ENCODE measurements around the gene UMODL1.

UMODL1 gene

DNA sequence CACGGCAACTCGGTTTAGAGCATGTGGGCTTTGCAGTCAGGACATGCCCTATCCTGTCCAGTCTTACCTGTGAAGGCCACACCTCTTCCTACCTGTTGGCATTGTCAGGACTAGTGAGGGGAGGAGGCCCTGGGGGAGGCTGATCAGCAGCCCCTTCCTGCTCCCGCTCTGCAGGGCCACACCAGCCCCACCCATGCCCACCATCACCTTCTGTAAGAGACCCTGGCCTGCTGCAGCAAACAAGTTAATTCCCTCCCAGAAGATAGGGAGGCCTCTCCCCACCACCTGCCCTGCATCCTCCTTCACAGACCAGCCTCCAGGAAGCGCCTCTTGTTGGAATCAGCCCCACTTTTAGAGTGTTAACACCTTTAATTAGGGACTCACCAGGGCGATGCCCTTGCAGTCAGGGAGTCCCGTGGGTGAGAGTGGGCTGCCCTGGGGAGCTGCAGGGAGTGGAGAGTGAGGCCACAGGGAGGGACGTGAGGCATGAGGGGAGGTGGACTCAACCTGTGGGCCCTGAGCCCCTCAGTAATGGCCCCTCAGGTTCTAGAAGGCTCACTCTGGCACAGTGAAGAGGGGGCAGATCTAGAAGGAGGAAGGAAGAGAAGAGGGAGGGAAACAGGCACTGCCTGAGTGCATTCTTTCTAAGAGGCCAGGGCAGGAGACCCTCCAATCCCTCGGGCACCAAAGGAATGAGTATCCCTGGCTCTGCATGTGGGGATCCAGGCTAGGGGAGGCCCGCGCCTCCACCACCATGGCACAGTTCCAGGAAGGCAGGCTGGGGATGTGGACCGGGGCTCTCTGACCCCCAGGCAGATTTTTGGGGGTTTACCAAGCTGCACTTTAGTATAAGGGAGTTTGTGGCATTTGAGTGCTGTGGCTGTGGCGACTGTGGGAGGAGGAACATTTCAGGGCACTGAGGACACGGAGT, 8.2 kb downstream of the UMODL1 start:
- no peak for DNase-seq

DNA sequence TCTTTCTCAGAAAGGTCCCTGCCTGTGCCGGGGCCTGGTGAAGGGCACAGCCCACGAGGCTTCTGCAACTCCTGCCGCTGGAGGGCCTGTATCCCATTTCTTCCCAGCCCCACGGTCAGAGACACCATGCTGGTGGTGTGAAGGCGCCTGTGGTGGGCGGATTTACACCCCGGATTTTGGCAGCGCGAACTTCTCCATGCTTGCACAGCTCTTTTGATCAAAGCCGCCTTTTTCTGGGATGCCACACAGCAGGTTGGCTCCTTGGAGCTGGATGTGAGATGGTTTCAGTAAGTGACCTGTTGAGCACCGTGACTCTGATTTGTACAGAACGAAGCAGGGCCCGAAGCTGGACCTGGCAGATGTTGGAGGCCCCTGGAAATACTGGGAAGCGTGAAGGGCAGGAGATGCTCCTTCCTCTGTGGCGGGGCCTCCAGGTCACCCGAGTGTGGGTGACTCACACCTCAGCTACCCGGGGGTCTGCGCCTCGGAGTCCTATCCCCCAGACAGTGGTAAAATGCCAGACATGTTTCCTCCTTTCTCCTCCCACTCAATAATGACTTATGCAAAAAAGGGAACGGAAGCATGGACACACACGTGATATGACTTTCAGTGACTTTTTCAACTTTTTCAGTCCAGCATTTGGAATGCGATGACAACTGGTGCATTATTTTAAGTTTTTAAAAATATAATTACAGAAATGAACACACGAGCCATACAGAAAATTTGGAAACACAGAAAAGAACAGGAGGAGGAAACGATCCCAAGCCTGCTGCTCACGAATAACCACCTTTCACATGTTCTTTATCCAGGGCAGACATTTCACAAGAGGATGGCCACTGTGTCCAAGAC, 9.0 kb downstream of the UMODL1 start:
- DNase-seq: peak; percentile 79

DNA sequence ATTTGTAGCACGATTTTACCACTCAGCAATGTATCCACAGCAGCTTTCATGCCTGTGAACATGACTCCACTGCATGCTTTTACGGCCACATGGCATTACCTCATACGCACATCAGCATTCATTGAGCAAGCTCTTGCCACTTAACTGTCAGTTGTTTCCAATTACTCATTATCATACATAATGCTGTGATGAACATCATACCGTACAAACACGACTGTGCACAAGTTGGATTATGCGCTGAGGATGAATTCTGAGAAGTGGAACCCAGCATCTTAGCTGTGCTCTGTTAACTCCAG, 9.6 kb downstream of the UMODL1 start:
- DNase-seq: peak; percentile 89

DNA sequence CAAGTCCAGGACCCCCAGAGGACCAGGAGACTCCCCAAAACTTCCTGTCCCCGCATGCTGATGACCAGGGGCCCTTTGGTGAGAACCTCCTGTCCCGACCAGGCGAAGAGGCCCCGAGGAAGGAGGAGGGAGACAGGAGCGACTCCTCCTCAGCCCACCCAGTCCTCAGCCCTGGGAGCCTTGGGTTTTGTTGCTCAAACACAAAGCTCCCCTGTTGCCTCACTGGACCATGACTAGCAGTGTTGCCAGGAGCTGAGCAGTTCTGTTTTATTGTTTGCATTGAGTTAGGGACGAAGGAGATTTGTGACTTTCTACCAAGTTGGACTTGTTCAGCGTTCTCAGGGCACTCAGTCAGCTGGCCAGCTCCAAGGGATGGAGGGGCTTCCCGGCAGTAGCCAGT, 10.0 kb downstream of the UMODL1 start:
- no peak for DNase-seq

- peak; percentile 15 for DNase-seq
Measured at GRCh38 chr21:42081931-42082381, 10.8 kb downstream of the UMODL1 start.

DNA sequence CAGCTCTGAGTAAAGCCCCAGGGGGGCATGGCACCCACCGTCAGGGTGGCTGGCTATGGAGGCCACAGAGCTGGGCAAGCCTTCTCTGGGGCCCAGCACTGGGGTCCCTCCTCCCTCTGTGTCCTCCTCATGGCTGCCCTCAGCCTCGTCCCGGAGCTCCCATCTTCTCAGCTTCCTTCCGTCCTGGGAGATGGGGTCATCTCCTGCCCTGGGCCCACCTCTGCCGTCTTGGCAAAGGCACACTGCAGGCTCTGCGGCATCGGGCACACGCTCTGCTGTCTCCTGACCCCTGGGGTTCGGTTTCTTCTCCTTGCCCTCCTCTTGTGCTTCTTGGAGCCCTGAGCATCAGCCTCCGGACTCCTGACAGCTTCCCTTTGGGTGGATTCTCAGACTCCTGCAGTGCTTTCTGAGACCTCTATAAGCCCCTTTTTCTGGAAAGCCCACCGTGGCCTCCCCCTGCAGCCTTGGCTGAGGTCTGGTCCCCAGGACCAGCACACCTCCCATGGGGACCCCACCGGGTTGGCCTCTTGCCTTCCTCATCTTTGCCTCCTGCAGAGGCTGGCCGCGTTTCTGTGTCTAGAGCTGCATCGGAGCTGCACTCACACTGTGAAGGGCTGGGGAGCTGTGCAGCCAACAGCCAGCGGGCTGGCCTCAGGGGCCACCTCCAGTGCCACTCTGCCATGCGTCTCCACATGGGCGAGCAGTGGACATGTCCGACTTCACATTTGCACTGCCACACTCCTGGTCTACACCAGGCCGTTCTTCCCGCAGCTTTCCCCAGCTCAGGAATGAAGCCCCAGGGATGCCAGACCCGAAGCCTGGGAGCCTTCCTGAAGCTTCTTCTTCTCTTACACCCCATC, 11.6 kb downstream of the UMODL1 start:
- DNase-seq: no peak

GRCh38 chr21:42083361-42083690, 12.2 kb downstream of the UMODL1 start:
- DNase-seq: no peak

GRCh38 chr21:42084079-42084478, 13.0 kb downstream of the UMODL1 start:
- no peak for DNase-seq

GRCh38 chr21:42085246-42086077, 14.3 kb downstream of the UMODL1 start:
- no peak for DNase-seq

GRCh38 chr21:42086969-42087368, 15.9 kb downstream of the UMODL1 start:
- DNase-seq: no peak

- DNase-seq: no peak
Measured at GRCh38 chr21:42088148-42088547, 17.0 kb downstream of the UMODL1 start.

DNA sequence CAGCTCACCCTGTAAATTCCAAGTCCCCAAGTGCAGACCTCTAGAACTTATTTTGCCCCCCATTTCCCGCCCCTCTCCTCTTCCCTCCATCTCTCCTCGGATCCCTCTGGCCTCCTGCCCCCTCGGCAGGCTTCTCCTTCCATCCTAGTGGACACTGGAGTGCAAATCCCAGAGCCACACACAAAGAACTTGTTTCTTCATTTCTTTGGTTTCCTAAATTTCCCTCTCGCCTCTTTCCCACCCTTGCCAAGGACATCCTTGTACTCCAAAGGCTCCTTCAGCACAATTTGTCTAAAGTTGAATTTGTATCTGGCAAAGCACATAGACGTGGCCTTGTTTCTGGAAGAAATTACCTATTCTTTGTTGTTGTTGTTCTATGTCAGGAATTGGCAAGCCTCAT, 17.5 kb downstream of the UMODL1 start:
- no peak for DNase-seq

DNA sequence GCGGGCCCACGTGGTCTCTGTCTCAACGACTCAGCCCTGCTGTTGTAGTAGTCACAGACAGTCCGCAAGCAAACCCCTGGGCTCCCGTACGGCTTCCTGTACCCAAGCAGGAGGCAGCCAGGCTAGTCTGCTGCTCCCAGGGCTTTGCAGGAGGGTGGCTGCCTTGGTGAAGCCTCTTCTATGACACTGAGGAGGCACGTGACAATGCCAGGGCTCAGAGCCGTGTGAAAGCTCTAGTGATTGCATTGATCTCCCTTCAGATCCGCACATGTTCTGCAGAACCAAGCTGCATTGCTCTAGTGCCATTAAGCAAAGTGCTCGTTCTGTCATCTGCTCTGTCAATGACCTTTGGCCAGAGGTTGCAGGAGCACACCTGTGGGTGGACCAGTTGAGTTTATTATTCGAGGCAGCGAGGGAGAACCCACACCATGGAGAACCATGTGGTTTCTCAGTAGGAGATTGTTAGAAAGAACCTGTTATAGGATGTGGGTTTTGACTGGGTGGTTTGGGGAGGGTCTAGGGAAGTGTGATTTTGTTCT, 18.0 kb downstream of the UMODL1 start:
- no peak for DNase-seq

DNA sequence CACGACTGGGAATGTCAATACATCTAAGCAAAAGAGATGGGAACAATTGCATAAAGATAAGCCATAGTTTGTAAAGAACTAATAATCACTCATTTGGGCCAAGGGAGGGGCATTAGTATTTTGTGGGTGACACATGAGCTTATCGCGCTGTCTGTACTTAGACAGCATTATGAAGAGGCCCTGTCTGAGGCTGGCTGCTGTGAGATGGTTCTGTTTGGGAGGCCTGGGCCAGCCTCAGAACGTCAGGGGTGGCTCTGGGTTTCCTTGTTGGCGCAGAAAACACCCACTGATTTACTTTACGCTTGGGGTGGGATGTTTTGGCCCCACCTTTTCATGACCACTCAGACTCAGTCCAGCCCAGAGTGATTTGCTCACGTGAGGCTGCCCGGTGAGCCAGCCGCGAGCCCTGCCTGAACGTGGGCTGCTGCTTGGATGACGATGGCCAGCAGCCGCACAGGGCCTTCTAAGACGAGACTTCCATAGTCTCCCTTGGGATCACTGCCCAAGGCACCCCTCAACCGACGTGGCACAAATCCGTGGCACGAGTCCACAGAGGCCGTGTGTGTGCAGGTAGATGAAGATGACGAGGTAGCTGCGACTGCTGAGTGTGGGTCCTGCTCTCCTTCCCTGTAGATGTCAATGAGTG, 18.7 kb downstream of the UMODL1 start:
- DNase-seq: no peak

DNA sequence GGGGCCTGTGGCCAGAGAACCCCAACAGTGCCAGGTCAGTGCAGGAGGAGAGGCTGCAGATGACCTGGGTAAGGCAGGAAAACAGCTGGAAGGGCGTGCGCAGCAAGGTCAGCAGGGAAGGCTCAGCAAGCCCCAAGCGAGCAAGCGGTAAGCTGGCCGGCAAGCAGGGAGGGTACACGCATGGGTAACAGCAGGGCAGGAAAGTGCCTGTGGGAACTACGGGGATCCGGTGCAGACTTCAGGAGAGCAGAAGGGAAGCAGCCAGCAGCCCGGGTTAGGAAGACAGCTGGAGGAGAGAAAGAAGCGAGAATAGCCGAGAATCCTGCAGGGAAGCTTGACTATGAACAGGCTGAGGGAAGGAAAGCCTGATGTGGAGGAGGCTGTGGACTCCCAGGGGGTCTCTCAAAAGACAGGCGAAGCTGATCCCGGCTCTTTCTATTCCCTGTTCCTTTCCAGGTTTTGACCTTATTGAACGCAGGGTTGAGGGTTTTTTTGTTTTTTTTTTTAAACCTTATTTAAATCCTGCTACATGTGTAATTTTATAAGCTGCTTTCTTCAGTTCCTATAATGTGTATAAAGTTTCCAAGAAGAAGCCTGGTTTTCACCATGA, 20.9 kb downstream of the UMODL1 start:
- peak; percentile 9 for DNase-seq

GRCh38 chr21:42092771-42093170, 21.7 kb downstream of the UMODL1 start:
- DNase-seq: no peak

- DNase-seq: peak; percentile 51
Measured at GRCh38 chr21:42093186-42093585, 22.1 kb downstream of the UMODL1 start.

GRCh38 chr21:42093991-42094421, 22.9 kb downstream of the UMODL1 start:
- DNase-seq: peak; percentile 89

DNA sequence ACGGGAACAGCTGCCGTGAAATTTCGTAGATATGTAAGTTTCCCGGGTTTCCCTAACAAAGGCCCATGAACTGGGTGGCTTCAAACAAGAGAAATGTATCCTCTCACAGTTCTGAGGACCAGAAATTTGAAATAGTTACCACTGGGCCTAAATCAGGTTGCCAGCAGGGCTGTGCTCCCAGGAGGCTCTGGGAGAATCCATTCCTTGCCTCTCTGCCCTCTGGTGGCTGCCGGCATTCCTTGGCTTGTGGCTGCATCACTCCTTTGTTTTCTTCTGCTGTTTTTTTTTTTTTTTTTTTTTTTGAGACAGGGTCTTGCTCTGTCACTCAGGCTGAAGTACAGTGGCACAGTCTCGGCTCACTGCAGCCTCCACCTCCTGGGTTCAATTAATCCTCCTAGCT, 23.7 kb downstream of the UMODL1 start:
- peak; percentile 22 for DNase-seq

- no peak for DNase-seq
Measured at GRCh38 chr21:42095581-42095980, 24.5 kb downstream of the UMODL1 start.

- DNase-seq: peak; percentile 22
Measured at GRCh38 chr21:42096566-42096965, 25.4 kb downstream of the UMODL1 start.

Measured in fibroblast of skin of scalp (primary cell).